GM21723 (cell line): Measurements from ENCODE around the gene IBA57.

Experiments
- ATAC-seq: cut with Tn5 transposase; IDR thresholded peaks from one replicate; pipeline ENCODE4 v1.9.1; 2021; ENCODE audit warnings: mild to moderate bottlenecking, moderate library complexity; ENCODE audit not compliant: unreplicated experiment

IBA57 gene

DNA sequence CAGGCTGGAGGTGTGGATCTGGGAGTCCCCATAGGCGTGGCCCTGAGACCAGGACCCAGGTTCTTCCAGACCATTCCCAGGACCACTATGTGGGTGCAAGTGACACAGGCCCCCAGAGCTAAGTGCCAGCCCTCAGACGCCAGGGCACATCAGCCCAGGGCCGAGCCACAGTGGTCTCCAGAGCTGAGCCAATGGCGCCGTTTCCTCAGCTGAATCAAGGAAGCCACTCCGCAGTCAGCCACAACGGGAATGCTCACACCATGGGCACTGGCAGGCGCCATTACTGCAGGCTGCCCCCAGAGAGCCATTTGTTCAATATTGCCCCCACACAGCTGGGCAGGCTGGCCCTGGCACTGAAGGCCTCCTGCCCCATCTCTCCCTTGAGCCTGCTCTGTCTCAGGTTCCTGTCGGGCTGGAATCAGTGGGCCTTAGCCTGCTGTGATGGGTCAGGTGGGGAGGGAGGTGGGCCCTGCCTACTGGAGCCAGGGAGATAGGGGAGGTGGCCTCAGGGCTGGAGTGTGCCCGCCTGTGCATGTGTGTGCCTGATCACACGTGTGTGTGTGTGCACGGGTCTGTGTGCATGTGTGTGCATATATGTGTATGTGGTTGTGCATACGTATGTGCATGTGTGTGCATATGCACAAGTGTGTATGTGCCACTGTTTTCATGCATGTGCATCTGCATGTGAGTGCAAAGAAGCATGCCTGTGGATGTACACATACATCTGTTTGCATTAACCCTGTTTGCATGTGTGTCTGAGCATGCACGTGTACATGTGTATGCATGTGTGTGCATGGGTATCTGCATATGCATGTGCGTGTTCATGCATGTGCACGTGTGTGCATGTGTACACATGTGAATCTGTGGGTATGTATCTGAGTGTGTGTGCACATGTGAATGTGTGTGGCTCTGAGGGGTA, 9.7 kb upstream of the IBA57 start:
- no peak for ATAC-seq

DNA sequence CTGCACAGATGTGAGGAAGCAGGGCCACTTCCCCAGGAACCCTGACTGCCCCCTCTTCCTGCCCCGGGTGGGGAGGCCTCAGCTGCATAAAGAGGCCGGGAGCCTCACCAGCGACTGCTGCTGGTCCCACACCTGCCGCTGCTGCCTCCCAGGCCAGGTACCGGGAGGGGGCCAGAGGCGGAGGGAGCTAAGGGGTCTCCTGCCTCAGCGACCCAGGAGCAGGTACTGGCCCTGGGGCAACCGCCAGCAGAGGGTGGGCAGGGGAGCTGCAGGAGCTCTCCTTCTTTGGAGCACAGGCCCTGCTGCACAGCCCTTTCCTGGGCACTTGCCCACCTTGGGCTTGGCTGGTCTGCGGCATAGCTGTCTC, 9.1 kb upstream of the IBA57 start:
- ATAC-seq, result no peak

DNA sequence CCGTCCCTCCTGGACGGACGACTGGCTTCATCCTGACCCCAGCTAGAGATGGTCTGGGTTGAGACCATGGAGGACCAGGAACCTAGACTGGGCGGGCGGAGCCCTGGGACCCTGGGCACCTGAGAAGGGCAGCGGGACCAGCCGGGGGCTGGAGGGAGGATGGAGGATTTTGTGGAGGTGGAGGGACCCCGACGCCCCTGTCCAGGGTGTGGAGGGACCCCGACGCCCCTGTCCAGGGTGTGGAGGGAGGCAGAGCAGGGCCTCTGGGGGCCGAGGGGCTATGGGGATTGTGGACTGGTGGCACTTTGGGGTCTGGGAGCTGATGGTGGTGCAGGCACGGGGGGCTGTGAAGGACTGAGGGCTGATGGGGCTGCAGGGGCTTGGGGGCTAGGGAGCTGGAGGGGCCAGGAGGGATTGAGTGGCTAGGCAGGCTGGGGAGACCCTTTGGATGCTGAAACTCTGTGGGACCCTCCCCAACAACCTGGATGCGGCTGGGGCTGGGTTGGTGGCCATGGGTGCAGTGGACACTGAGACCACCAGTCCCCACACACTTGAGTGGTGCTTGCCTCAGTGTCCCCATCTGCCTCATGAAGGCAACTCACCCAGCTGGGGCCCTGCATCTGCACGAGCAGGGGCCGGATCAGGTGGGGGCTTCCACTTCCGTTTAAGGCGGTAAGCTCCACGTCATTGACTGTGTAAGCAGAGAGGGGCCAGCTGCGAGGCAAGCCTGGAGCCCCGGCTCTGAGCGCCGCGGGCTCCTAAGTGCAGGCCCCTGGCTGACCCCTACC, 8.5 kb upstream of the IBA57 start:
- no peak for ATAC-seq

DNA sequence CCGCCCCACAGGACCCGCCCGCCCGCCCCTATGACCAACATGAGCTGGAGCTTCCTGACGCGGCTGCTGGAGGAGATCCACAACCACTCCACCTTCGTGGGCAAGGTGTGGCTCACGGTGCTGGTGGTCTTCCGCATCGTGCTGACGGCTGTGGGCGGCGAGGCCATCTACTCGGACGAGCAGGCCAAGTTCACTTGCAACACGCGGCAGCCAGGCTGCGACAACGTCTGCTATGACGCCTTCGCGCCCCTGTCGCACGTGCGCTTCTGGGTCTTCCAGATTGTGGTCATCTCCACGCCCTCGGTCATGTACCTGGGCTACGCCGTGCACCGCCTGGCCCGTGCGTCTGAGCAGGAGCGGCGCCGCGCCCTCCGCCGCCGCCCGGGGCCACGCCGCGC, 7.9 kb upstream of the IBA57 start:
- ATAC-seq, result no peak

DNA sequence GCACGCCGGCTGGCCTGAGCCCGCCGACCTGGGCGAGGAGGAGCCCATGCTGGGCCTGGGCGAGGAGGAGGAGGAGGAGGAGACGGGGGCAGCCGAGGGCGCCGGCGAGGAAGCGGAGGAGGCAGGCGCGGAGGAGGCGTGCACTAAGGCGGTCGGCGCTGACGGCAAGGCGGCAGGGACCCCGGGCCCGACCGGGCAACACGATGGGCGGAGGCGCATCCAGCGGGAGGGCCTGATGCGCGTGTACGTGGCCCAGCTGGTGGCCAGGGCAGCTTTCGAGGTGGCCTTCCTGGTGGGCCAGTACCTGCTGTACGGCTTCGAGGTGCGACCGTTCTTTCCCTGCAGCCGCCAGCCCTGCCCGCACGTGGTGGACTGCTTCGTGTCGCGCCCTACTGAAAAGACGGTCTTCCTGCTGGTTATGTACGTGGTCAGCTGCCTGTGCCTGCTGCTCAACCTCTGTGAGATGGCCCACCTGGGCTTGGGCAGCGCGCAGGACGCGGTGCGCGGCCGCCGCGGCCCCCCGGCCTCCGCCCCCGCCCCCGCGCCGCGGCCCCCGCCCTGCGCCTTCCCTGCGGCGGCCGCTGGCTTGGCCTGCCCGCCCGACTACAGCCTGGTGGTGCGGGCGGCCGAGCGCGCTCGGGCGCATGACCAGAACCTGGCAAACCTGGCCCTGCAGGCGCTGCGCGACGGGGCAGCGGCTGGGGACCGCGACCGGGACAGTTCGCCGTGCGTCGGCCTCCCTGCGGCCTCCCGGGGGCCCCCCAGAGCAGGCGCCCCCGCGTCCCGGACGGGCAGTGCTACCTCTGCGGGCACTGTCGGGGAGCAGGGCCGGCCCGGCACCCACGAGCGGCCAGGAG, 7.2 kb upstream of the IBA57 start:
- no peak for ATAC-seq

DNA sequence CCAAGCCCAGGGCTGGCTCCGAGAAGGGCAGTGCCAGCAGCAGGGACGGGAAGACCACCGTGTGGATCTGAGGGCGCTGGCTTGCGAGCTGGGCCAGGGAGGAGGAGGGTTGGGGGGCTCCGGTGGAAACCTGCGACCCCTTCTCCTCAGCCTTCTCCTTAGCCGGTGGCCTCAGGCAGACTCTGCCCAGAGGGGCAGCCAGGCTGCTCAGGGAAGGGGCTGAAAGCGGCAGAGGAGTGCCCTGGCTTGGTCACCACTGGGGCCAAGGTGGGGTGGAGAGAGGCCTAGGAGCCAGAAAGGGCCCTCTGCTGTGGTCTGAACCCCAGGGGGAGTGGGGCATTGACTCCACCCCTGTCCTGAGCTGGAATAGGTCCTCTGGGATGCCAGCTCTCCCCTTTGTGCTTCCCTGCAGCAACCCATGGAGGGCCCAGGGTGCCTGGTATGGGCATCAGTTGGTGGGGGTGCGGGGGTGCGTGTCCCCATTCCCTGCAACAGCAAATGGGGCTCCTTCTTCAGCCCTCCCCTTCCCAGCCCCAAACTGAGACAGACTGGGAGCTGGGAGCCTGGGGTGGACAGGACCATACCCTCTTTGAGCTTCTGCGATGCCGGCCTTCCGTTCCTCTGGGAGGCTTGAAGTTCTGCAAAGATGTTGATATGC, 6.5 kb upstream of the IBA57 start:
- ATAC-seq, result no peak

DNA sequence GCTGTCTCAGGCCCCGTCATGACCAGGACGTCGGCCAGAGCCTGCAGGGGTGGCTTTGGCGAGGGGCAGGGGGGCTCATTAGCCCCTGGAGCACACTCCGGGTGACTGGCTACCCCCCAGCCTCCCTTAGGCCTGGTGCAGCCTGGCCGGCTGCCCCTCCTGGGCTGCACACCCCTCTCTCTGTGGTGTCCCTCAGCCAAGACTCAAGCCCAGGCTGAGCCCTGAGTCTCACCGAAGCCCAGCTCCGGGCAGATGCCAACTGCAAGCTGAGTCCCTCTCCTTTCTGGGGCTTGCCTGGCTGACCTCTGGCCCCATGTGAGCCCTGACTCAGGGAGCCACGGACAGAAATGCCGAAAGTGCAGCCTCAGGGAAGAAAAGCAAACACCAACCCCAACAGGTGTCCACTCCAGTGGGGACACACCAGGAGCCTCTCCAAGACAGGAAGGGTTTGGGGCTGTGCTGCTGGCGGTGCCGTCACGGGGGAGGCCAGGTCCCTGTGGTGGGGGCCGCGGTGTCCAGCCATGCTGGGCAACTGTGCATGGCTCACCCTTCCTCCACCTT, 5.3 kb upstream of the IBA57 start:
- ATAC-seq, result no peak

DNA sequence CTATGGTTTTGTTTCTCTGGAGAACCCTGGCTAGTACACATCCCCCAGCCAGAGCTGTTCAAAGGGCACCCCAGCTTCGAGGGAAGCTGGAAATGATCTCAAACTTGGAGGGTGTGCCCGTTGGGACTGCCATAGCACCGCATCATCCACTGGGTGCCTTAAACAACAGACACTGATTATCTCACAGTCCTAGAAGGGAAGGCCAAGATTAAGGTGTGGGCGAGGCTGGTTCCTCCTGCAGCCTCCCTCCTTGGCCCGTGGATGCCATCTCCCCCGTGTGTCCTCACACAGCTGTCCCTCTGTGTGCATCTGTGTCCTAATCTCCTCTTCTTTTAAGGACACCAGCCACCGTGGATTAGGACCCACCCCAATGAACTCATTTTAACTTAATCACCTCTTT, 4.2 kb upstream of the IBA57 start:
- ATAC-seq, result no peak

DNA sequence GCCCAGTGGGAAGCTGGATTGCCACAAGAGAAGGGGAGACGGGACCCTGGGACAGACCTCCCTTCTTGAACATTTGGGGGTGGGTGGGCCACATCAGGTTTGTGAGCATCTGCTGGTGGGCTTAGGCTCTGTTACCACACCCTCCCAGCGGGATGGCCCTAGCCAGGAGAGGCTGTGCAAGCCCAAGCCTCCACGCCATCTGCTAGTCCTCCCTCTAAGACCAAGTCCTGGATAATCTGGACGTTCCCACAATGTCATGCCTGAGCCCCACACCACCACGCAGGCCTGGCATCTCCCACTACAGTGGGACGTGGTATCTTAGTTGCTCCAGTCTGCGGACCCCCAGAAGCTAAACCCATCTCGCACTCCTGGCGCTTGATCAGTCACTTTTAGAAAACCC, 3.7 kb upstream of the IBA57 start:
- ATAC-seq, result no peak

DNA sequence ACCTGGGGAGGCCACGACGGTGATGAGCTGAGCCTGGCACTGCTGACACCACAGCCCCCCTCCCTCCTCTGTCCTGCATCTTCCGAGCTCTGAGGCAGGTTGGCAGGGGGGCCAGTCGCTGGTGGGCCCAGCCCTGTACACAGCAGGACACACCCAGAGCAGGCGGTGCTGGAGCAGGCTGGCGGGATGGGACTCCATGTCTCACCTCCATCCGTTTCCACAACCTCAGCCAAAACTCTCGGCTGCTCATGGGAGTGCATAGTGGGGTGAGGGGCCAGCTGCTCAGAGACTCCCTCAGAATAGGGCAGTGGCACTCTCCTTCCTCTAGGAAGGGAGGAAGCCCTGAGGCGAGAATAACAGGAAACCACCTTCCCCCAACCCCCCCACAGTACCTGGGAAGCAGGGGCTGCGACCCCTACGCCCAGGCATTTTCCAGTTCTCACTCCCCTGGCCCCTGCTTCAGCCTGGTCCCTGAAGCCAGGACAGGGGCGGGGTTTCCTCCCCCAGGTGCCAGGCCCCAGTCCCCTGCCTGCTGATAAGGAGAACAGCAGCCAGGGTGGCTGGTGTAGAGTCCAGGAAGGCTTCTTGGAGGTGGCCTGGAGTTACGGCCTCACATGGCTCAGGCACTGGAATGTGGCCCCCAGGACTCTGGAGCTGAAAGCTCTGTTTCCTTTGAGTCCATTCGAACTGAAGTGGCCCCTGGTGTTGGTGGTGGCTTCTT, 3.2 kb upstream of the IBA57 start:
- ATAC-seq, result no peak

DNA sequence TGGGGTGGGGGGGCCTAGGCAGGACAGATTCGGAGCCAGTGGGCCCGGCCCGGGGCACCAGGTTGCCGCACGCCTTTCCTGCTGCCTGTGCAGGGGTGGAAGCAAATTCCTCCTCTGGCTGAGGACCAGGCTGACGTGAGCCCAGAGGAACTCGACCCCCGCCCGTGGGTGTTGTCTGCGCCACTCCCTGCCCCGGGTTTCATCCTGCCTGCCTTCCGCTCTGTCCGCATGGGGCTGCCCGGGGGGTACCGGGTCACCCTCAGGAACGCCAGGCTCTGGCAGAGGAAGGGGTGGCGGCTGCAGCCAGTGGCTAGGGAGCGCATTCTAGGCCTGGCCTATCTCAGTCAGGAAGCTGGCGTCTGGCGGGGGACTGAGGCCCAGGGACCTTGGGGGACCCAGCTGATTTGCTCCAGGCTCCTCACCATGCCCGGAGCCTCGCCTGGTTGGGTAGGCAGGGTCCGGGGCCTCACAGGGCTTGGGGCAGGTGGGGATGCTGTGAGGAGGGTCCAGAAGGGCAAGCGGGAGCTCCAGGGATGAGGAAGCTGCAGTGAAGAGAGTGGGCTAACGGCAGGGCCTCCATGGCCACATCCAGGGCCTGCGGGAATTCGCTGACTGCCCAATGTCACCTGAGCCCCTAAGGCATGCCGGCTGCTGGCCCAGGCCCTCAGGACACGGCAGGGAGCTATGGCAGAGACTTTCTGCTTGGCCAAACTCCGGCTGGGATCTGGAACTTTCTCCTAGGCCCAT, 2.4 kb upstream of the IBA57 start:
- no peak for ATAC-seq

DNA sequence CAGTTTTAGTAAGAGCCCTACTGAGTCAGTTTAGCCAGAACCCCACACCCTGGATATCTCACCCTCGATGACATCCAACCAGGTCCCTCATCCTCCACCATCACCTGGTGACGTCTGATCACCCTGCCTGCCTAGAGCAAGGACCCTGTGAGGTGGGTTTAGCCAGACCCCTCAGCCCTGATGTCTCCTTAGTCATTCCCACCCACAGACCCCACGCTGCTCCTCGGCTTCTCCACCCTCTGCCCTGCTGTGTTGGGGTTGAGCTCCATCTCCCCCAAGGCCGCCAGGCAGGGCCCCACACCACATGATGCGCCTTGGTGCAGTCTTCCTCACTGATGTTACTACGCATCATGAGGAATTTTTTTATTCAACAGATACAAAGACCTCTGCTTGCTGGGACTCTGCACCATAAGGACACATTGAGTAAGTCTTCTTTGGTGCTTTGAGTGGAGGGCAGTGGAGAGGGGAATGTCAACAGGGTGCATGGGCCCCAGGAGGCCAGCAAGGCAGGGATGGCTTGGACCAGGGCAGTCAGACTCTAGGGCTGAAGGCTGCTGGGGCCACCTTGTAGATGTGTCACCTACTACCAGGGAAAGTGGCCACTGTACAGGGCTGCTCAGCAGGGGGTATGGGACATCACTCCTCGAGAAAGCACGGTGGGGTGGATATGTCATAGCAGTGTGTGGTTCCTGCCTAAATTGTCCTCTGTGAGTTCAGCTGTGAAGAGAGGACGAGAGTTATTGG, 1.7 kb upstream of the IBA57 start:
- ATAC-seq, result no peak

DNA sequence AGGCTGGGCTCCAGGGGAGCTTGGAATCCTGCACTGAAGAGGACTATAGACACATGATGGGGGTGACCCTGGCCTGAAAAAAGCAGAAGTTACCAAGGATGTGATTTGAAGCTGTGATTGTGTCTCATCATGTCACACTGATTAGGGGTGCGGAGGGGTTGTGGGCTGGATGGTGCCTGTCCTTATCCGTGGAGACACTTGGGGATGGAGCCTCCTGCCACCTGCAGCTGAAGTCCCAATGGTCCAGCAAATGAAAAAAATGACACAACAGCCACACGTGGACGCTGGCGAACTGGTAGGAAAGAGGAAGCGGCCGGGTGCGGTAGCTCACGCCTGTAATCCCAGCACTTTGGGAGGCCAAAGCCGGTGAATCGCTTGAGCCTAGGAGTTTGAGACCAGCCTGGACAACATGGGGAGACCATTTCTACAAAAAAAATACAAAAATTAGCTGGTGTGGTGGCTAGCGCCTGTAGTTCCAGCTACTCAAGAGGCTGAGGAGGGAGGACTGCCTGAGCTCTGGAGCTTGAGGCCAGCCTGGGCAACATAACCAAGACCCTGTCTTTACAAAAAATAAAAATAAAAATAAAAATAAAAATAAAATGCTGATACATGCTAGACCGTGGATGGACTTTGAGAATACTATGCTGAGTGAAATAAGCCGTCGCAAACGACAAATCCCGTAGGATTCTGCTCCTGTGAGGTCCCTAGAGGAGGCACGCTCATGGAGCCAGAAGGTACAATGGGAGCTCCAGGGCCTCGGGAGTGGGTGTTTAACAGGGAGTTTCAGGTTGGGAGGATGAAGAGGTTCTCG, 838 bp upstream of the IBA57 start:
- peak; percentile 4 for ATAC-seq

DNA sequence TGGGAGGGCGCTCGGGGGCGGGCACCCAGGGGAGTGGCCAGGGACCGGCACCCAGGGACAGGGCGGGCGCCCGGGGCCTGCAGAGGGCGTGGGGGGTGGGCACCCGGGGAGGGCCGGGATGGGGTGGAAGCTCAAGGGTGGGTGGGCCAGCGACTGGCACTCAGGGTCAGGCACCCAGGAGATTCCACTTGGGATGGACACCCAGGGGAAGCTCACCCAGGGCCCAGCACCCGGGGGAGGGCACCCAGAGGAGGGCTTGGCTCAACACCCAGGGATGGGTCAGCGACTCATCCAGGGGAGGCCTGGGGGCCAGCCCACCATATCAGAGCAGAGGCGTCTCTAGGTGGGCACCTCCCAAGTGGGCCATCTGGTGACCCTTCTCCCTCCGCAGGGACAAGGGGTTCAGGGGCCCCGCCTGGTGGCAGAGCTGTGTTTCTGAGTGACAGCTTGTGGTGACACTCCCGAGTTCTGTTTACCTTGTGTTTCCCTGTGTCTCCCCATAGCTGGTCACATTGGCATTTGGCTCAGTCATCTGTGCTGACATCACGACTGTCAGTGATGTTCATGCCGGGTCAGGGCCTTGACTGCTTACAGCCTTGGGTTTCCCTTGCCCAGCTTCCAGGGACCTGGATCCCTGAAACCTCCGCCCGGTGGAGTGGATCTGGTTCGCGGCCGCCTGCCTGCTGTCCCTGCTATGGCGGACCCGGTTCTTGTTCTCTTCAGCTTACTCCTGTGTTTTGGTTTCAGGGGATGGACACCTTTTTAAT, 749 bp downstream of the IBA57 start:
- ATAC-seq, result peak; percentile 35

DNA sequence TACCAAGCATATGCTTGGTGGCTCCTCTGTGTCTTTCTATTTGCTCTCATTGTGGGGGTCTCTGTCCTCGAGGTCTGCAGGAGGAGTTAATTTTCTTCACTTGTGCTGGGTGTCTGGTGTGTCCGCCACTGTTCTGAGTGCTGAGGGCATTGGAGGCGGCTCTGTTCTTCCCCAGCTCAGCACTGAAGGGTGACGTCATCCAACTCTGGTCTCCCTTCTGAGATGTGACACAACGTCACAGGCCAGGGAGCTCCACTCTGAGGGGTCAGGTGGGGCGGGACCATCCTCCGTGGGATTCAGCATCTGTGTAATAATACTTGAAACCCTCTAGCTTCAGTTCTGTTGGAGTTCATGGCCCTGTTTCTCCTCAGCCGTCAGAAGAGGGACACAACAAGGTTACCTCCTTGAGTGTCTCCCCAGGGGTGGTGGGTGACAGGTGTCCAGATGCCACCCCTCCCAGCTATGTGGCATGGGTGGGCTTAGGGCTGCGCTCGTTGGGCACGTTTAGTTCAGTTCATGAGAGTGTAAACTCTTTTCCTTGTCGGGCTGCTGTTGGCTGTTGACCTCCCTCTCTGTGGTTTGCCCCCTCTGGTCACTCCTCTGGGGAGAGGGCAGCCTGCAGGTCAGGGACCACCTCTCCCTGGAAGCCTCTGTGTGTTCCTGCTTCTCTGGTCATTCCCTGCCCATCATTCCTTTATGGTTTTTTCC, 3.1 kb downstream of the IBA57 start:
- no peak for ATAC-seq

DNA sequence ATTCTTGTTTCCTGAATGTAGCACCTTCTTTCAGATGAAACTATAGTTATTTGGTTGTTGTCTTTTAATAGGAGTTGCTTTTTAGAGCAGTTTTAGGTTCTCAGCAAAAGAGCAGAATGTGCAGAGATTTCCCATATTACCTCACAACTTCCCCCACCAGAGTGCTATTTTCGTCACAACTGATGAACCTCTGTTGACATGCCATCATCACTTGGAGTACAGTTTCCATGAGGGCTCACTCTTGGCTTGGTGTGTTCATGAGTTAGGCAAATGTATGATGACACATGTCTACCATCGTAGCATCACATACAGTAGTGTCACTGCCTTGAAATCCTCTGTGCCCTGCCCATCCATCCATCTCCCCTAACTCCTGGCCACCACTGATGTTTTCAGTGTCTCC, 3.7 kb downstream of the IBA57 start:
- ATAC-seq, result no peak
